Erythroblast (primary cell): ENCODE measurements around the gene NAGK.
A peak's percentile ranks its signal among the peaks of the same experiment; 100 is the strongest.
"Not testable (repeated sequence)": the region's sequence is repeated elsewhere in the genome, so short reads cannot be mapped to it uniquely, and the experiment has no call there.

Experiments used
- DNase-seq, 2 experiments: peaks; one replicate each; lab custom pipeline; 2025; lab: John Stamatoyannopoulos, UW
- GATA1 ChIP-seq: IDR thresholded peaks from 2 replicates; pipeline ENCODE4 v1.6.1; 2011; ENCODE audit warnings: low read depth, mild to moderate bottlenecking, control low read depth, low read length, moderate library complexity
- POLR2A ChIP-seq: IDR thresholded peaks from 2 replicates; pipeline ENCODE4 v1.6.1; 2011; ENCODE audit warnings: mild to moderate bottlenecking, low read length

NAGK gene

GRCh38 chr2:71082402-71083252 lies 14.2 kb downstream of the NAGK start:
- TF ChIP-seq POLR2A (no peak), GATA1 (no peak)
- no peak for DNase-seq

- not testable (repeated sequence) for DNase-seq
Observed at GRCh38 chr2:71083297-71083696, 14.8 kb downstream of the NAGK start.

GRCh38 chr2:71083752-71084312 lies 15.4 kb downstream of the NAGK start:
- DNase-seq = not testable (repeated sequence)

- DNase-seq = not testable (repeated sequence)
Observed at GRCh38 chr2:71085325-71086003, 17.0 kb downstream of the NAGK start.

- not testable (repeated sequence) for DNase-seq
Observed at GRCh38 chr2:71089475-71089874, 21.0 kb downstream of the NAGK start.

GRCh38 chr2:71091808-71092207 lies 23.4 kb downstream of the NAGK start:
- not testable (repeated sequence) for DNase-seq

- not testable (repeated sequence) for DNase-seq
Observed at GRCh38 chr2:71092491-71093260, 24.2 kb downstream of the NAGK start.

- TF ChIP-seq POLR2A (no peak), GATA1 (no peak)
- peak; percentile 62 to 76 for DNase-seq
Observed at GRCh38 chr2:71100195-71100964, 31.9 kb downstream of the NAGK start.

- TF ChIP-seq POLR2A (no peak), GATA1 (no peak)
- no peak for DNase-seq
Observed at GRCh38 chr2:71101656-71102055, 33.2 kb downstream of the NAGK start.

GRCh38 chr2:71102981-71103681 lies 34.7 kb downstream of the NAGK start:
- no peak for DNase-seq
- TF ChIP-seq GATA1 (no peak), POLR2A (no peak)

GRCh38 chr2:71103809-71104208 lies 35.4 kb downstream of the NAGK start:
- no peak for TF ChIP-seq POLR2A
- no peak for TF ChIP-seq GATA1

GRCh38 chr2:71106463-71106862 lies 38.0 kb downstream of the NAGK start:
- not testable (repeated sequence) for DNase-seq

More at GRCh38 chr2:71103809-71104208, 35.4 kb downstream of the NAGK start:
- no peak for DNase-seq

GRCh38 chr2:71108091-71108490 lies 39.6 kb downstream of the NAGK start:
- no peak for TF ChIP-seq GATA1
- TF ChIP-seq POLR2A = no peak
- no peak for DNase-seq
